RPMI8226 (cell line): ENCODE data around the gene DNAL4.

Experiments
- DNase-seq: peaks from one replicate; pipeline ENCODE4 v3.0.0-alpha.2; 2015

DNAL4 gene

GRCh38 chr22:38793721-38794466 is at the start of gene DNAL4:
Gene DNAL4, minus strand, starts transcription at chr22:38794143. Its CDS starts 11,412 bp downstream, at chr22:38782731.
- DNase-seq = peak; percentile 97

GRCh38 chr22:38843201-38843656 is 49.3 kb upstream of the DNAL4 start:
- peak; percentile 88 for DNase-seq

- no peak for DNase-seq
Observed at GRCh38 chr22:38842512-38843200, 48.7 kb upstream of the DNAL4 start.

GRCh38 chr22:38841635-38842034 is 47.7 kb upstream of the DNAL4 start:
- no peak for DNase-seq

- DNase-seq = peak; percentile 90
Observed at GRCh38 chr22:38841211-38841610, 47.3 kb upstream of the DNAL4 start.

- no peak for DNase-seq
Observed at GRCh38 chr22:38840129-38840528, 46.2 kb upstream of the DNAL4 start.

GRCh38 chr22:38839686-38840085 is 45.7 kb upstream of the DNAL4 start:
- no peak for DNase-seq

- no peak for DNase-seq
Observed at GRCh38 chr22:38837414-38837928, 43.5 kb upstream of the DNAL4 start.

- no peak for DNase-seq
Observed at GRCh38 chr22:38835888-38836301, 42.0 kb upstream of the DNAL4 start.

GRCh38 chr22:38834991-38835390 is 41.0 kb upstream of the DNAL4 start:
- DNase-seq = no peak

GRCh38 chr22:38834215-38834953 is 40.4 kb upstream of the DNAL4 start:
- no peak for DNase-seq

- no peak for DNase-seq
Observed at GRCh38 chr22:38833061-38833460, 39.1 kb upstream of the DNAL4 start.

GRCh38 chr22:38832005-38832978 is 38.3 kb upstream of the DNAL4 start:
- DNase-seq = no peak

- DNase-seq = no peak
Observed at GRCh38 chr22:38831166-38831945, 37.4 kb upstream of the DNAL4 start.

GRCh38 chr22:38830845-38831108 is 36.8 kb upstream of the DNAL4 start:
- DNase-seq = no peak

- no peak for DNase-seq
Observed at GRCh38 chr22:38830026-38830844, 36.3 kb upstream of the DNAL4 start.

GRCh38 chr22:38829485-38829884 is 35.5 kb upstream of the DNAL4 start:
- DNase-seq = no peak

- no peak for DNase-seq
Observed at GRCh38 chr22:38828616-38829205, 34.8 kb upstream of the DNAL4 start.

- DNase-seq = no peak
Observed at GRCh38 chr22:38828191-38828590, 34.2 kb upstream of the DNAL4 start.

GRCh38 chr22:38827510-38827909 is 33.6 kb upstream of the DNAL4 start:
- no peak for DNase-seq
